Measurements from ENCODE around the gene TNRC6B. TPM values are rescaled to one million over a fixed set of nuclear protein-coding genes. Genes with fewer than 3 reads are reported as not detected.
"Not testable (repeated sequence)": the region's sequence is repeated elsewhere in the genome, so short reads cannot be mapped to it uniquely, and the experiment has no call there.

The TNRC6B gene
- total RNA-seq, 3 donors from 2014 or later: 32.8 to 53.1 (median 39.7) TPM

DNA sequence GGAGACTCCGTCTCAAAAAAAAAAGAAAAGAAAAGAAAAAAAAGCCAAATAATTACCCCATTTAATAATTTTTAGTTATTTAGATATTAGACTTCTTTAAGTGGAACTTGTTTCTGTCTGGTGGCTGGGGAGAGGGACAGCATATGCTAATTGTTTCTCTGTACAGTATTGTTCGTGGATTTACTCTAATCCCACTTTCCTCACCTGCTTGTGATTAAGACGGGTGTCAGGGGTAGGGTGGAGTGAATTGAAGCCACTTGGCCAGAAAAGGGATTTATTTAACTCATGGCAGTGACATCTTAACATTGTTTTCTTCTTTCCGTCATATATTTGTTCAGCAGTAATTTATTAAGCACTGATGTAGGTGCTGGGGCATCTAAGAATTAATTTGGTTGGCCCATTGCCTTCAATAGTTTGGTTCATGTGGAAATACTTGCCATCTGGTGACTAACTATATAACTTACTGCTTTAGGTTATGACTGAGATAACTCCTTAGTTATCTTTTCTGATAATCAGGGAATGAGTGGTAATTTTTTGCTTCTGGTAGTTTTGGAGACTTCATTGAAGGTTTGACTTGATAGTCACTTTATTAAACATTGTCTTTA, 4.6 kb downstream of the TNRC6B start:
- intact Hi-C loops (cut with DNase I; ENCODE audit: low total_unique reads): no loop called here
- Histone ChIP-seq H3K27me3 (no peaks in the 10 kb centered on the region), H3K27ac (peak overlapping the region; percentile 75 to 80), H3K36me3 (no peaks in the 10 kb centered on the region), H3K4me3 (no peak overlapping the region), H3K9me3 (no peaks in the 10 kb centered on the region), H3K4me1 (peaks cover under 1 to 40% of the 10 kb centered on the region in 2 donors)
- DNase-seq (ENCODE audit: low spot score in 2 of 2): no peak
- TF ChIP-seq, protein P1, sequence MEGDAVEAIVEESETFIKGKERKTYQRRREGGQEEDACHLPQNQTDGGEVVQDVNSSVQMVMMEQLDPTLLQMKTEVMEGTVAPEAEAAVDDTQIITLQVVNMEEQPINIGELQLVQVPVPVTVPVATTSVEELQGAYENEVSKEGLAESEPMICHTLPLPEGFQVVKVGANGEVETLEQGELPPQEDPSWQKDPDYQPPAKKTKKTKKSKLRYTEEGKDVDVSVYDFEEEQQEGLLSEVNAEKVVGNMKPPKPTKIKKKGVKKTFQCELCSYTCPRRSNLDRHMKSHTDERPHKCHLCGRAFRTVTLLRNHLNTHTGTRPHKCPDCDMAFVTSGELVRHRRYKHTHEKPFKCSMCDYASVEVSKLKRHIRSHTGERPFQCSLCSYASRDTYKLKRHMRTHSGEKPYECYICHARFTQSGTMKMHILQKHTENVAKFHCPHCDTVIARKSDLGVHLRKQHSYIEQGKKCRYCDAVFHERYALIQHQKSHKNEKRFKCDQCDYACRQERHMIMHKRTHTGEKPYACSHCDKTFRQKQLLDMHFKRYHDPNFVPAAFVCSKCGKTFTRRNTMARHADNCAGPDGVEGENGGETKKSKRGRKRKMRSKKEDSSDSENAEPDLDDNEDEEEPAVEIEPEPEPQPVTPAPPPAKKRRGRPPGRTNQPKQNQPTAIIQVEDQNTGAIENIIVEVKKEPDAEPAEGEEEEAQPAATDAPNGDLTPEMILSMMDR (IDR thresholded peaks at IDR 0.05): no peak
- TF ChIP-seq POLR2A (IDR thresholded peaks at IDR 0.05): no peak
- no peak for TF ChIP-seq POLR2AphosphoS5 (IDR thresholded peaks at IDR 0.05)

DNA sequence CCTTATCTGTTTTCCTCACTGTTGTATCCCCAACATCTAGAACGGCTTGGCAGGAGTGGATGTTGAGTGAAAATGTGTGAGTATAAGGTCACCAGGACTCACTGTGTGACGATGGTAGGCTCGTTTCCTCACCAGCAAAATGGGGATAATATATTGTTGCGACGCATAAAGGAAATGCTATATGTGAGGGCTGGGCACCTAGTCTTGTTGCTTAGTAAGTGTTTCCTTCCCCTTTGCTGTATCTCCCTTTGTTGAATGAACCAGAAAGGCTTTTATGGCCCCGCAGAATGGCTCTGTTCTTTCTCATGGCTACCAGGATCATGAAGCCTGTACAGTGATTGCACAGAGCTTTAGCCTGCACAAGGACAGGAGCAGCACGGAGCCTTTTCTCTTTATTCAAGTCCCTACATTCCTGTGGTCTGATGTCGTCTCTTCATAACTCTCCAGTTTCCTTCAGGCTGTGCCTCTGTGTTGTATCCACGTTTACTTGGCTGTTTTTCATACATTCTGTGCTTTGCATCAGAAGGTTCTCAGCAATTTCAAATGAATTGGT, 5.4 kb downstream of the TNRC6B start:
- Histone ChIP-seq H3K4me3 (peak overlapping the region in 1 of 3 donors; percentile 23), H3K4me1 (peaks cover 0 to 40% of the 10 kb centered on the region in 2 donors), H3K9me3 (no peaks in the 10 kb centered on the region), H3K27me3 (no peaks in the 10 kb centered on the region), H3K36me3 (no peaks in the 10 kb centered on the region), H3K27ac (peak overlapping the region; percentile 75 to 80)
- no peak for TF ChIP-seq POLR2A (IDR thresholded peaks at IDR 0.05)
- TF ChIP-seq, protein P1 (IDR thresholded peaks at IDR 0.05): no peak
- TF ChIP-seq POLR2AphosphoS5 (IDR thresholded peaks at IDR 0.05): peak in 1 of 3 donors; percentile 22
- intact Hi-C loops (cut with DNase I; ENCODE audit: low total_unique reads): no loop called here
- DNase-seq (ENCODE audit: low spot score in 2 of 2): peak in 1 of 2 donors; percentile 64

DNA sequence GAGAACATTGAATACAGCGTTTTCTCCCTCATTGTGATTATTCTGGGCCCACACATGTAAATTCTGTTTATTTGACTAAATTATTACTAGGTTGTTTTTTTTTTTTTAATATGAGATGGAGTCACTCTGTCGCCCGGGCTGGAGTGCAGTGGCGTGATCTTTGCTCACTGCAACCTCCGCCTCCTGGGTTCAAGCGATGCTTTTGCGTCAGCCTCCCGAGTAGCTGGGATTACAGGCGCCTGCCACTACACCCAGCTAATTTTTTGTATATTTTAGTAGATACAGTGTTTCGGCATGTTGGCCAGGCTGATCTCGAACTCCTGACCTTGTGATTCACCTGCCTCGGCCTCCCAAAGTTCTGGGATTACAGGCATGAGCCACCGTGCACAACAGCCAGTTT, 5.9 kb downstream of the TNRC6B start:
- DNase-seq (ENCODE audit: low spot score in 2 of 2); intact Hi-C loops (cut with DNase I; ENCODE audit: low total_unique reads); H3K36me3 ChIP-seq; H3K9me3 ChIP-seq; H3K4me3 ChIP-seq; H3K27me3 ChIP-seq: not testable (repeated sequence)
- Histone ChIP-seq H3K4me1 (peaks cover 0 to 40% of the 10 kb centered on the region in 2 donors), H3K27ac (peak overlapping the region; percentile 75 to 80)

DNA sequence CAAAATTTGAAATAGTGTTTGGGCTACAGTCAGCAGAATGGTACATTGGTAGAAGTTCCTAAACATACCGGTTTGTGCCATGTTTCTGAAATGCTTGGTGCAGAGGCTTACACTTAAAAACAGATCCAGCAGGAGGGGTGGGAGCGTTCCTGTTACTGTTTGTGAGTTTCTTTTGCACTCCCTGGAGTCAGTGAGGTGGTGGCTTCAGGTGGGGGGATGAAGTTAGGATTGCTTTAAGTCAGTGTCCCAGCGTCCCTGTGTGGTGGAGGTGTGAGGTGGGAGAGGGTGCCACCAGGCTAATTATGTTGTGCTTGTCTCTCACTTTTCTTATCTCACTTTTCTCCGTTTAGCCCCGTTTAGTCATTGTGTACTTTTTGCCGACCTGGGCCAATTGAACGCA, 9.7 kb downstream of the TNRC6B start:
- H3K27me3 ChIP-seq: no peaks in the 10 kb centered on the region
- intact Hi-C loops (cut with DNase I; ENCODE audit: low total_unique reads): no loop called here
- TF ChIP-seq, protein P1 (IDR thresholded peaks at IDR 0.05): no peak
- TF ChIP-seq POLR2A (IDR thresholded peaks at IDR 0.05): no peak
- TF ChIP-seq POLR2AphosphoS5 (IDR thresholded peaks at IDR 0.05): no peak
- no peak overlapping the region for H3K4me3 ChIP-seq
- H3K4me1 ChIP-seq: peaks cover 0 to 18% of the 10 kb centered on the region in 2 donors
- H3K9me3 ChIP-seq: no peaks in the 10 kb centered on the region
- no peak for DNase-seq (ENCODE audit: low spot score in 2 of 2)
- H3K27ac ChIP-seq: no peak overlapping the region
- no peaks in the 10 kb centered on the region for H3K36me3 ChIP-seq

DNA sequence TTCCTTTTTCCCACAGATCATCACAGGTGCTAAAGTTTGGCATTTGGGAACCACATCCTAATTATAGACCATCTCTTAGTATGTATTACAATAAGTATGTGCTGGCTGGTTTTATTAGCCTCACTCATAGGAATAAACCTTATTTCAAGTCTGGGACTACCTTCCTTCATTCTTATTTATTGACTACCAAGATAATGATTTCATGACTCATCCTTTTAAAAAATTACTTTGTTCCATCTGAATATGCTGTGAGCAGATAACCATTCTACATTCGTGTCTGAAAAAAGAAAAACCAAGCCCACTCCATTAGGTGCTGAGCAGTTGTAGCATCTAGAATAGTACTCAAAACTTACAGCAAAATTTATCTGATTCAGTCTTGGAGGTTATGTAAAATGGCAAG, 12.3 kb downstream of the TNRC6B start:
- Histone ChIP-seq H3K4me1 (peaks cover 0 to 6% of the 10 kb centered on the region in 2 donors), H3K27me3 (no peaks in the 10 kb centered on the region), H3K9me3 (no peaks in the 10 kb centered on the region), H3K27ac (no peak overlapping the region), H3K36me3 (no peaks in the 10 kb centered on the region), H3K4me3 (no peak overlapping the region)
- DNase-seq (ENCODE audit: low spot score in 2 of 2): no peak
- intact Hi-C loops (cut with DNase I; ENCODE audit: low total_unique reads): no loop called here
- TF ChIP-seq POLR2AphosphoS5 (IDR thresholded peaks at IDR 0.05) (no peak), POLR2A (IDR thresholded peaks at IDR 0.05) (no peak)
- TF ChIP-seq, protein P1 (IDR thresholded peaks at IDR 0.05): no peak

Measured in breast epithelium (tissue), 4 donors.